ENCODE data around the gene MDGA2.
"Not testable (repeated sequence)": the region's sequence is repeated elsewhere in the genome, so short reads cannot be mapped to it uniquely, and the experiment has no call there.

The MDGA2 gene

GRCh38 chr14:47235619-47236018 lies 439.8 kb downstream of the MDGA2 start:
- DNase-seq (ENCODE audit: low read depth): no peak

DNA sequence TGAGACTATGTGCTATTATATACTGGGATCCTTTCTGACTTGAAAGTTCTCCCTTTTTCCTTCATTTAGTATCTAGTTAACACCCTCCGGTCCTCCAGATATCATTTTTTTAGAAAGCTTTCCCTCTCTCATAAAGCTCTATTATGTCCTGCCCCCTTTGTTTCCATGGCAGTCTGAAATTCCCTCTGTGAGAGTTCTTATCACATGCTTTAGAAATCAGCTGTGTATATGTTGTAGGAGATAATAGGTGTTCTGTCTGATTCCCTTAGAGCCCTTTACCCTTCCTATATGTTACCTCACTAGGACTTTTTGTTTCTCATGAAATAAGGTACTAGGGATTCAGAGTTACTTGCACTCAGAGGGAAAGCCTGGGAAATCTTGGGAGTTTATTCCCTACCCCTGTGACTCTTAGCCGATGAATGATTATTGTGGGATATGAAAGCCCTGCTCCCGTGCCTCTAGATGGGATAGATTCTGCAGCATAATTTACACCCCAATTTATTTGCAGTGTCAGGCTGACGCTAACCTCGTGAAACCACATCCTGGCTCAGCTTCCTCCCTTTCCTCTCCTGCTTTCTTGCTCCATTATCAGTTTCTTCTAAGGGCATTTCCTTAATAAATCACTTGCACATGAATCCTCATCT lies 448.4 kb downstream of the MDGA2 start:
- DNase-seq (ENCODE audit: low read depth): no peak

- DNase-seq (ENCODE audit: low read depth): no peak
These were observed 451.7 kb downstream of the MDGA2 start for GRCh38 chr14:47223656-47224055.

DNA sequence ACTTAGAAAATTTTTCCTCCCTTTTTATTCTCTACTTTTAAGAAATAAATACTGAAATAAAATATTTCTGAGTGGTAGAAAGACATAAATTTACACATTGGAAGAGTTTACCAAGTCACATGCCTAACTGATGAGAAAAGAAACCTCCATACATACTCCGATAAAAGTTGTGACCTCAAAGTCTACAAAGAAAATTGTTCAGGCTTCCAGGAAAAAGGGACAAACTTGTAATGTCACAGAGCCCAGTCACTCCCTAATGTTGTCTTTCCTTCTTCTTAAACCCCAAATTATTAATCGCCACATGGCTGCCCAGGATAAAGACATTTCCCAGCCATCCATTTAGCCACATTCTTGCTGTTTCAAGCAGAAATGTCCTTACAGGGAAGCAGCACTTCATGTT lies 455.3 kb downstream of the MDGA2 start:
- DNase-seq (ENCODE audit: low read depth): no peak

DNA sequence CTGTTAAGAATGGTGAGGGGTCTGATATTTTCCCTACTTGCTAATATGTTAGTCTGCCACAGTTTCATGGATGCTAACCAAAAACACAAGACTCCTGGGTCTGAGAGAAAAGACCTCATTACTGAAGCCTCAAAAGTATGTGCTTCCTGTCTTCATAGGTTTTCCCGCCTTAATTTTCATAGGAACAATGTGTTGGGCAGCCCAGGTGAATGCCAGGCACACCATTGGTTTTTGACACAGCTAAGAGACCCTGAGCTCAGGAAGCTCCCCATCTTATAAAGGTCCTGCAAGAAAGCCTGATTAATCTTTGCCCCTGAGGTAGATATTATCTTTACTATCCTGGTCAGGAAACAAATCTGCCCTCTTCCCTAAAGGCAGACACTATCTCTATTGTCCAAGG lies 464.1 kb downstream of the MDGA2 start:
- DNase-seq (ENCODE audit: low read depth): no peak

DNA sequence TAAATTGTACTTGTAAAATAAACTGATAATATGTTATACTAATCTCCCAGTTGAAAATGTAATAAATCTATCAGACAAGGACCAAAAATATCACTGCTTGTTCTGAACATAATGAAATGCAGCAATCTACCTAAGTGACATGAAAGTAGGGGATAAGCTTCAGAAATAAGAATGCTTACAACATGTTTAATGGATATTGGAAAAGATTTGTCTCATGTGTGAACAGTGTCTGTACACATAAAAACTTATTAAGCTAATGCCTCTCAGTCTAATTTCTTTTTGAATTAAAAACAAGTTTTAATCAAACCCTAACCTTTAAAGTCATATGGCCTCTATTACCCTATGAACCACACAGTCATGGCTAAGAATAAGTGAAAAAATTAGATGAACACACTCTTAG lies 465.3 kb downstream of the MDGA2 start:
- no peak for DNase-seq (ENCODE audit: low read depth)

DNA sequence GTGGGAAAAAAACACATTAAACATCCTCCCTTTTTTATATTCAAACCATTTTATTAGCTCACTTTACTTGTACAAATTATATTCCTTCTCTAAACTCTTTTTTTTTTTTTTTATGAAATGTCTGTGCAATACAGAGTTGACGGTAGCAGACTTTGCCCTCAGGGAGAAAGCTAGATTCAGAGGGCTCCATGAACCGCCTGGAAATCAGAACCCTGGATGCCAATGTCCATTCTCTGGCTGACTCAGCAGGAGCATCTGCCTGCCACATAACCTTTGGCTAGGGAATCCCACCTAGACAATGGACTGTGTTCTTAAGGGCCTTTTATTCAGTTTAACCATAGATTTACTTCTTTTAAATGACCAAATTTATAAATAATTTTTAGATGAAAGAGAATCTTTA lies 467.0 kb downstream of the MDGA2 start:
- no peak for DNase-seq (ENCODE audit: low read depth)

DNA sequence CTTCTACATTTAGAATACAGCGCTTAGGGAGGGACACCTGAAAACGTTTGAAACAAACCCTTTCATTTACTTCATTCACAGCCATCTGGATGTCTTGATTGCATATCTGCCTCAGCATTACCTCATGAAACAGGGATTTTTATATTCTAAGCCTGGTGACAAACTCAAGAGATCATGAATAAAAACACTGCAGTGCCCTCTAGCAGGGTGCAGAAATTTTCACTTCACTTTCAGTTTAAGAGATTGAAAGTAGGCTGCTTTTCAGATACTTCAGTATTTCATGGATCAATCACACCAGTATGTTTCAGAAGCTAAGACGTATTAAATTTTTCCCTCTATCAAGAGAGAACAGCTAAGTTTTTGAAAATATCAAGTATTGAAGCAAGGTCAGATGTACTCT lies 467.8 kb downstream of the MDGA2 start:
- DNase-seq (ENCODE audit: low read depth): no peak

DNA sequence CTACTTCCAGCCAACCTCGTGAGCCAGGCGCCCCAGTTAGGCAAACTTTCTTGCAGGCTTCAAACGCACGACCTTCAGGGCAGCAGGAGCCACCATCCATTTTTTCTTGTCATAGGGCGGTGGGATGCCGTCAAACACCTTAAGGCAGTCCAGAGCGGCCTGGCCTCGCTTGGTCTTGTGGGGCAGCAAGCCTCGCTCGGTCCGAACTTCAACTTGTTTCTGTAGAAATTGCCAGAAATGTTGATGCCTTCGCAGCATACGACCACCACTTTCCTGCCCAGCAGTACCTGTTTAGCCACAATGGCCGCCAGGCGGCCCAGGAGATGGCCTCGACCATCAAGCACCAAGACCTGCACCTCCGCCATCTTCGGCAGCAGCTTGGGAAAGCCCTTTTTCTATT lies 474.7 kb downstream of the MDGA2 start:
- no peak for DNase-seq (ENCODE audit: low read depth)

GRCh38 chr14:47195582-47195981 lies 479.8 kb downstream of the MDGA2 start:
- DNase-seq (ENCODE audit: low read depth): no peak

DNA sequence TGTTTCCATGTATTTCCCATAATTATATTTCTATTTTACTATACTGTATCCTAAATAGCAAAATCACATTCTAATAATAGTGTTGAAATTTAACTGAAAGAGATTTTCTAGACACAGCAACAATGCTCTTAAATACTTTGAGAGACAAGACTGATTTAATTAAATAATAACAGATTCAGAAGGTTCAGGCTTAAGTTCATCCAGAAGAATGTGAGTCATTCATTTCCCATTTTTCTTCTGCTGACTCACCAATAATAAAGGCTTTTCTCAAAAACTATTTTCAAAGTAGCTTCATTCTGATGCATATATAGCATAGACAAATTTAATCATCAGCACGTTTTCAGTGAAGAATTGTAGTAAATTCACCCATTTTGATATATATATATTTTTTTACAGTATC lies 481.4 kb downstream of the MDGA2 start:
- DNase-seq (ENCODE audit: low read depth): no peak

DNA sequence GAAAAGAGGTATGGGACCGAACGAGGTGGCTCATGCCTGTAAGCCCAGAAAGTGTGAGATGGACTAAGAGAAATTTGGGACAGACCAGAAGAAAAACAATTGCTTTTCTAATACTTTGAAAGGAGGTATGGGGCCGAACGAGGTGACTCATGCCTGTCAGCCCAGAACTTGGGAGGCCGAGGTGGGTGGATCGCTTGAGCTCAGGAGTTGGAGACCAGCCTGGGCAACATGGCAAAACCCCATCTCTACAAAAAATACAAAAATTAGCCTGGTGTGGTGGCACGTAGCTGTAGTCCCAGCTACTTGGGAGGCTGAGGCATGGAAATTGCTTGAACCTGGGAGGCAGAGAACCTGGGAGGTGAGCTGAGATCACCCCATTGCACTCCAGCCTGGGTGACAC lies 483.2 kb downstream of the MDGA2 start:
- not testable (repeated sequence) for DNase-seq (ENCODE audit: low read depth)

DNA sequence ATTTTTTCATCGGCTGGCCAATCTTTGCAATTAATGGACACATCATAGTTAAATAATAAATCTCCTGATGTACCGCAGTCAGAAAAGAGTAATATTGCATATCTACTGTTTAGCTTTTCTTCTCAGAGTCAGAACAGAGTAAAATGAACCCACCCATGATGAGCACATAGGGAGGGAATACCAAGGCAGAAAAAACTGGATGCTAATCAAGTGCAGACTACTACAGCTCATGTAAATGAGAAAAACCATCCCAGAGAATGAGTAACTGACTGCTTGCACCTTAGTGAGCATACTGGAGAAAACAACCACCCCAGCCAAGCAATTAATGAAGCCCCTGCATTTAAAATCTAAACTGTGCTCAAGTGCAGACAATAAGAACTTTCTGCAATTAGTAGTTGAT lies 483.7 kb downstream of the MDGA2 start:
- no peak for DNase-seq (ENCODE audit: low read depth)

DNA sequence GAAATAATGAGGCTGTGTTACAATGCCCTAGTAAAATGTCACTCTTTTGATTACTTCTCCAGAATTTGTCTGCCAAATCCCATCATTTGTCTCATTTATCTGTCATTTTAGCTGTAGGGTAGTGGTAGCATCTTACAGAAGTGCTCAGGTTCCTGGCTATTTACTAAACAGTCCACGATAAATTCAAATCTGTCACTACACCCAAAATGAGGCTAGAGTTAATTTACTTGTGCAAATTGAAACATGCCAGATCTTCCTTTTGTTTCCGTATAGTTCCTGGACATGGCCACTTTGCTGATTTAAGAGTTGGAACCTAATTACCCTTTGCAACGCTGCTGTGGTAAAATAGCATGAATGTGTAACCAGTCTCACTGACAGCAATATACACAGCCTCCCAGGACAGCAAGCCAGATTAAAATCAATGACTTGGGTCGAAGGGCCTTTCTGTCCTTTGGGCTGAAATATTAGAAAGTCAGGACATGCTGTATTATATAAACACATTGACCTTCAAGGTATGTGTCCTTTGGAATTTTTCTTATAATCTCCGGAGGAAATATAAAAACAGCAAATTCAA lies 485.4 kb downstream of the MDGA2 start:
- DNase-seq (ENCODE audit: low read depth): no peak

DNA sequence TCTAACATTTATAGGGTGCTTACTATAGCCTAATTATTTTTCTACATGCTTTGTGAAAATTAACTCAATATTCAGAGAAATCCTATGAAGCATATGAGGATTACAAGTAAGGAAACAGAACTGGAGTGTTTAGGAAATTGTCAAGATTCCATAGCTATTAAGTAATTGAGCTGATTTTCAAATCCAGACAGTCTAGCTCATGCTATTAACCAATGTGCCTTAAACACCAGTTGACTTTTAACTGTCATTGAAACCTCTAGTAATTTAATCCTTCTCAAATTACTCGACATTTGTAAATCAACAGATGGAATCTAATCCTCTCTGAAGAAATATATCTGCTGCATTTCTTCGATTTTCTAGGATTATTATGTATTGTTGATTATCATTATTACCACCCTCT lies 488.9 kb downstream of the MDGA2 start:
- no peak for DNase-seq (ENCODE audit: low read depth)

- DNase-seq (ENCODE audit: low read depth): no peak
These were observed 495.5 kb downstream of the MDGA2 start for GRCh38 chr14:47179906-47180305.

DNA sequence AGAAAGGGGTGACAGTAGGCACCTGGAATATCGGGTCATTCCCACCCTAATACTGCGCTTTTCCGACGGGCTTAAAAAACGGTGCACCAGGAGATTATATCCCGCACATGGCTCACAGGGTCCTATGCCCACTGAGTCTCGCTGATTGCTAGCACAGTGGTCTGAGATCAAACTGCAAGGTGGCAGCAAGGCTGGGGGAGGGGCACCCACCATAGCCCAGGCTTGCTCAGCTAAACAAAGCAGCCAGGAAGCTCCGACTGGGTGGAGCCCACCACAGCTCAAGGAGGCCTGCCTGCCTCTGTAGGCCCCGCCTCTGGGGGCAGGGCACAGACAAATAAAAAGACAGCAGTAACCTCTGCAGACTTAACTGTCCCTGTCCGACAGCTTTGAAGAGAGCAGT lies 503.5 kb downstream of the MDGA2 start:
- DNase-seq (ENCODE audit: low read depth): not testable (repeated sequence)

DNA sequence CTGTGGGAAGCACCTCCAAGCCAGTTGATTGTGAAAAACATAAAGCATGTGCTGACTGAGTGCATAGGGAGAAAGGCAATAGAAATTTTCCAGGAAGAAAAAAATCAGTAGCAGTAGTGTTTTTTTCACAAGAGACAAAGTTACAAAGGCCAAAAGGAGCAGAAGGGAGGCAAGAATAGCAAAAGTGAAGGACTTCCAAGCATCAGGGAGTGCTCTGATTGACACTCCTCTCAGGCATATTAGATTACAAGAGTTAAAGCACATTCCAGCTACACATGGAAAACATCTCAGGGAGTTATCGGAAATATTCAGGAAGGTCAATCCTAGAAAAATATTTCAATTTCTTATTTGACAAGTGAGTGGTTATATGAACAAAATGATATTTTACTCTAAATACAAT lies 508.0 kb downstream of the MDGA2 start:
- no peak for DNase-seq (ENCODE audit: low read depth)

- DNase-seq (ENCODE audit: low read depth): no peak
These were observed 520.0 kb downstream of the MDGA2 start for GRCh38 chr14:47155395-47155794.

DNA sequence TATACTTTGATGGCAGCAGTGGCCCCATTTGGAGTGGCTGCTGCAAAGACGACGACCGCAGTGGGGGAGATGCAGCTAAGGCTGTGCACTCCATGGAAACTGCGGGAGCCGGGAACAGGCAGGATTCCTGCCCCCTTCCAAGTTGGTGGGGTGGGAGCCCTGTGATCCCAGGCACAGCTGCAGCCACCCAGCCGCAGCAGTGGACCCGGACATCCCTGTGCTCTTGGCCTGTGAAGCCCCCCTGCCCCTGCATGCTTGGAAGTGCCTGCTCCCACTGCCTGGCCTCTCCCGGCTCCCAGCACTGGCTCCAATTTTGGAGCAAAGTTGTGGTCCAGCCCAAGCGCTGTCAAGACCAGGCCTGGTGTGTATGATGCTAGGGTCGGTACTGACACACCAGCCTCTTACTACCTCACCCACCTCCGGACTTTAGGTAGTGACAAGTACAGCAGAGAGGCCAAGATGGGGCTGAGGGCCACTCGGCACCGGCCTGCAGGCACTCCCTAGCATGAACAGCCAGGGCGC lies 521.1 kb downstream of the MDGA2 start:
- DNase-seq (ENCODE audit: low read depth): no peak

- no peak for DNase-seq (ENCODE audit: low read depth)
These were observed 521.7 kb downstream of the MDGA2 start for GRCh38 chr14:47153746-47154145.

DNA sequence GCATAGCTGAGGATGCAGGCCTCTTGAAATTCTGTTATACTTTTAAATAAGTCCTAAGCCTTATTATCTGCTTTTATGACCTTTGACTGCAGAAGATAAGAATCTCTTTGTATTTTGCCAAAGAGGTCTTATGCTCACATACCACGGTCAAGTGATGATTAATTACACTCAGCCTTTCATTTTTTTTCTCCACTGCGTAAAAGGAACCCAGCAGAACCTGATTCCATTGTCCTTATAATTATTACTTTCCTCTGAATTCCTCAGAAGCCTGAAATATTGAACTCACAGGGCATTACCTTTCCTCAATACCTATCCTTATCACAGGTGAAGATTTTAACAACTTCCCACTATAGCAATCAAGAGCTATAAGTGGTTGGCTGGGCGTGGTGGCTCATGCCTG lies 525.1 kb downstream of the MDGA2 start:
- no peak for DNase-seq (ENCODE audit: low read depth)

- no peak for DNase-seq (ENCODE audit: low read depth)
These were observed 526.1 kb downstream of the MDGA2 start for GRCh38 chr14:47149326-47149725.

GRCh38 chr14:47148686-47149085 lies 526.7 kb downstream of the MDGA2 start:
- no peak for DNase-seq (ENCODE audit: low read depth)
